Caco-2 (cell line): ENCODE data around the gene STAG1. TPM values are rescaled to one million over a fixed set of nuclear protein-coding genes. Genes with fewer than 3 reads are reported as not detected.

Experiments used
- BruUV-seq: library from RNA; stranded (reverse); fragments of 400-500 nt; replicated peaks from 2 replicates; lab custom pipeline; 2021; lab: Mats Ljungman, UMichigan
- CTCF ChIA-PET: fragments of 300-600 bp; sonication (Branson Sonifier 250); formaldehyde crosslinking; loops from one replicate; lab custom pipeline; 2022; ENCODE audit warnings: antibody characterized with exemption; lab: Charles Lee
- POLR2A ChIA-PET: fragments of 300-600 bp; sonication (Branson Sonifier 250); formaldehyde crosslinking; loops from one replicate; lab custom pipeline; 2022; ENCODE audit warnings: antibody characterized with exemption; lab: Charles Lee
- DNase-seq, 2 experiments: peaks; one replicate each; pipeline versions ENCODE4 v3.0.0 to v3.0.0-alpha.2; 2020 to 2022
- H3K27me3 ChIP-seq: replicated peaks from 2 replicates; pipeline ENCODE4 v1.6.0; 2011; ENCODE audit warnings: low read length; ENCODE audit not compliant: control insufficient read depth, insufficient read depth
- H3K36me3 ChIP-seq: 2 replicates; pipeline ENCODE4 v1.5.1; 2011; ENCODE audit warnings: low read length; ENCODE audit not compliant: control insufficient read depth, insufficient read depth
- H3K4me1 ChIP-seq: fragments of 250-450 bp; sonication (Bioruptor Pico); 2 replicates; pipeline ENCODE4 v1.5.1; 2020; ENCODE audit warnings: mild to moderate bottlenecking
- H3K4me3 ChIP-seq: 2 replicates; pipeline ENCODE4 v1.5.1; 2011; ENCODE audit warnings: low read depth, mild to moderate bottlenecking, control low read depth, low read length
- H3K9me3 ChIP-seq: fragments of 250-450 bp; sonication (Bioruptor Pico); 2 replicates; pipeline ENCODE4 v1.5.1; 2020; ENCODE audit warnings: mild to moderate bottlenecking, moderate library complexity
- H3K27ac Mint-ChIP-seq: one replicate; pipeline ENCODE4 v1.8.0; 2022; ENCODE audit warnings: mixed read lengths; ENCODE audit not compliant: unreplicated experiment
- H3K27me3 Mint-ChIP-seq: one replicate; pipeline ENCODE4 v1.8.0; 2022; ENCODE audit warnings: mixed read lengths; ENCODE audit not compliant: insufficient read depth, unreplicated experiment
- H3K36me3 Mint-ChIP-seq: one replicate; pipeline ENCODE4 v1.8.0; 2022; ENCODE audit warnings: mild to moderate bottlenecking, mixed read lengths; ENCODE audit not compliant: insufficient read depth, unreplicated experiment
- H3K4me1 Mint-ChIP-seq: one replicate; pipeline ENCODE4 v1.8.0; 2022; ENCODE audit warnings: low read depth, mixed read lengths; ENCODE audit not compliant: unreplicated experiment
- H3K4me3 Mint-ChIP-seq: one replicate; pipeline ENCODE4 v1.8.0; 2022; ENCODE audit warnings: mild to moderate bottlenecking, moderate library complexity, mixed read lengths; ENCODE audit not compliant: unreplicated experiment
- H3K9me3 Mint-ChIP-seq: one replicate; pipeline ENCODE4 v1.8.0; 2022; ENCODE audit warnings: mixed read lengths; ENCODE audit not compliant: unreplicated experiment
- CTCF ChIP-seq, 2 experiments: fragments of 200-600 bp in 1 of 2; IDR thresholded peaks; 1 replicate in 1 of 2; 2 replicates in 1 of 2; pipeline versions ENCODE4 v1.5.1 to v1.8.0; 2011 to 2022; ENCODE audit warnings: antibody characterized with exemption in 1 of 2, control low read depth in 1 of 2, inconsistent platforms in 1 of 2, low read depth in 1 of 2, low read length in 1 of 2, mild to moderate bottlenecking in 1 of 2, moderate library complexity in 1 of 2; ENCODE audit not compliant: insufficient read depth in 1 of 2, severe bottlenecking in 1 of 2, unreplicated experiment in 1 of 2
- intact Hi-C: fragments of 100-400 bp; cut with micrococcal nuclease; formaldehyde crosslinking; loops from one replicate; pipeline ENCODE4 v1.10.0; 2022; ENCODE audit not compliant: unreplicated experiment
- total RNA-seq: library from RNA; stranded (reverse); gene quantifications from 2 replicates; pipeline ENCODE4 v1.2.3, GENCODE V29; 2022

Gene STAG1
- total RNA-seq, 1 experiment from 2014 or later: 37.5 TPM

- ChIA-PET POLR2A (interaction anchor here (1.1 kb wide), 1 partner anchor 26 kb away, joined by 7 read pairs; the partner anchor contains the start of gene STAG1), CTCF (no interaction called here)
- no TSS peak for BruUV-seq
- peak; percentile 47 to 68 for DNase-seq
- H3K9me3 Mint-ChIP-seq: no peaks in the 10 kb centered on the region
- H3K27ac Mint-ChIP-seq: peak overlapping the region; percentile 36
- H3K9me3 ChIP-seq: no peaks in the 10 kb centered on the region
- H3K36me3 Mint-ChIP-seq: no peaks in the 10 kb centered on the region
- intact Hi-C loops: no loop called here
- no peak overlapping the region for H3K4me3 Mint-ChIP-seq
- no peaks in the 10 kb centered on the region for H3K36me3 ChIP-seq
- H3K27me3 ChIP-seq: no peaks in the 10 kb centered on the region
- H3K4me1 Mint-ChIP-seq: peaks cover 13% of the 10 kb centered on the region
- peaks cover 29% of the 10 kb centered on the region for H3K4me1 ChIP-seq
- no peak for TF ChIP-seq CTCF (IDR thresholded peaks at IDR 0.05; ENCODE audit: insufficient read depth in 1 of 2, low read depth in 1 of 2, low read length in 1 of 2, severe bottlenecking in 1 of 2, unreplicated experiment in 1 of 2)
- H3K27me3 Mint-ChIP-seq: no peaks in the 10 kb centered on the region
- no peak overlapping the region for H3K4me3 ChIP-seq
Measured at GRCh38 chr3:136778865-136779264, 26.7 kb upstream of the STAG1 start.

DNA sequence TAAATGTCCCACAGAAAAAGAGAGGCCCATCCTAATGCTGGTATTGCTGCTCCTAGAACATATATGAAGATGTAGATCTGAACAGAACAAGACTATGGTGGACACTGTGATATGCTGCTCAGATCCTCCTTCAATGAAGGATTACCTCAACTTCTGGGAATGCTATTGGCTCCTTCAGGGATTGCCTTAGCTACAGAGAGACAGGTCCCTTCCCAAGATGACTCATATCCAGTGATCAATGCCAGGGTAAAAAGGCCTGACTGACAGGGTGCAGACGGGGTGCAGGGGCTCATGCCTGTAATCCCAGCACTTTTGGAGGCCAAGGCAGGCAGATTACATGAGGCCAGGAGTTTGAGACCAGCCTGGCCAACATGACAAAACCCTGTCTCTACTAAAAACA is 20.5 kb upstream of the STAG1 start:
- CTCF ChIA-PET: no interaction called here

More for the DNA sequence above, 20.5 kb upstream of the STAG1 start:
- no peak overlapping the region for H3K4me3 Mint-ChIP-seq
- H3K27ac Mint-ChIP-seq: no peak overlapping the region
- no peaks in the 10 kb centered on the region for H3K4me1 ChIP-seq
- no peak overlapping the region for H3K4me3 ChIP-seq
- H3K27me3 Mint-ChIP-seq: no peaks in the 10 kb centered on the region
- POLR2A ChIA-PET: no interaction called here
- no peaks in the 10 kb centered on the region for H3K9me3 ChIP-seq
- no peak for DNase-seq
- intact Hi-C loops: no loop called here
- no peaks in the 10 kb centered on the region for H3K9me3 Mint-ChIP-seq
- no peaks in the 10 kb centered on the region for H3K36me3 Mint-ChIP-seq
- TF ChIP-seq CTCF (IDR thresholded peaks at IDR 0.05; ENCODE audit: insufficient read depth in 1 of 2, low read depth in 1 of 2, low read length in 1 of 2, severe bottlenecking in 1 of 2, unreplicated experiment in 1 of 2): no peak
- no peaks in the 10 kb centered on the region for H3K36me3 ChIP-seq
- no peaks in the 10 kb centered on the region for H3K27me3 ChIP-seq
- no peaks in the 10 kb centered on the region for H3K4me1 Mint-ChIP-seq
- no TSS peak for BruUV-seq
